Rectal smooth muscle tissue (tissue), 1 donor: ENCODE measurements around the gene STX8.

Experiments
- H3K27ac ChIP-seq: one replicate; pipeline ENCODE4 v1.7.0; 2013; ENCODE audit warnings: low read depth, low read length, inconsistent platforms
- H3K27me3 ChIP-seq: one replicate; pipeline ENCODE4 v1.7.0; 2013; ENCODE audit warnings: low read length; ENCODE audit not compliant: control insufficient read depth, insufficient read depth
- H3K36me3 ChIP-seq: one replicate; pipeline ENCODE4 v1.7.0; 2013; ENCODE audit warnings: low read length; ENCODE audit not compliant: control insufficient read depth, insufficient read depth
- H3K4me1 ChIP-seq: one replicate; pipeline ENCODE4 v1.7.0; 2013; ENCODE audit warnings: low read length; ENCODE audit not compliant: control insufficient read depth, insufficient read depth
- H3K4me3 ChIP-seq: one replicate; pipeline ENCODE4 v1.7.0; 2013; ENCODE audit warnings: low read length
- H3K9ac ChIP-seq: one replicate; pipeline ENCODE4 v1.7.0; 2013; ENCODE audit warnings: low read length

The STX8 gene

DNA sequence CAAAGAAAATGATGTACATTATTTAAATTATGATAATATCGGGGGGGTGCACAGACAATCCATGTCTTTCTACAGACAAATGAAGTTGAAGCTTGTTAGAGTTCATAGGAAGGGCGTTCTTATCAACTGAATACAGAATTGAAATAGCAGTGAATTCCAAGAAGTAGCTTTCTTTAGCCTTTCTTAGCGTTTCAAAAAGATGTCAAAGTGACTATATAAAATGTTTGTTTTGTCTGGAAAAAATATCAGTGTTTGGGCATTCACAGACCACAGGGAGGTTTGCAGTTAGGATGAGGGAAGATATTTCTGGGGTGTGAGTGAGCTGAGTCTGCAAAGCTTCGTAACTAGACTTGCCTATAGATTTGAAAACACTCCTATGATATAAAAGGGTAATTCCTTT, 55.0 kb downstream of the STX8 start:
- Histone ChIP-seq H3K4me1 (peaks cover 3% of the 10 kb centered on the region), H3K27ac (no peak overlapping the region), H3K27me3 (no peaks in the 10 kb centered on the region), H3K4me3 (no peak overlapping the region), H3K9ac (no peak overlapping the region), H3K36me3 (no peaks in the 10 kb centered on the region)

DNA sequence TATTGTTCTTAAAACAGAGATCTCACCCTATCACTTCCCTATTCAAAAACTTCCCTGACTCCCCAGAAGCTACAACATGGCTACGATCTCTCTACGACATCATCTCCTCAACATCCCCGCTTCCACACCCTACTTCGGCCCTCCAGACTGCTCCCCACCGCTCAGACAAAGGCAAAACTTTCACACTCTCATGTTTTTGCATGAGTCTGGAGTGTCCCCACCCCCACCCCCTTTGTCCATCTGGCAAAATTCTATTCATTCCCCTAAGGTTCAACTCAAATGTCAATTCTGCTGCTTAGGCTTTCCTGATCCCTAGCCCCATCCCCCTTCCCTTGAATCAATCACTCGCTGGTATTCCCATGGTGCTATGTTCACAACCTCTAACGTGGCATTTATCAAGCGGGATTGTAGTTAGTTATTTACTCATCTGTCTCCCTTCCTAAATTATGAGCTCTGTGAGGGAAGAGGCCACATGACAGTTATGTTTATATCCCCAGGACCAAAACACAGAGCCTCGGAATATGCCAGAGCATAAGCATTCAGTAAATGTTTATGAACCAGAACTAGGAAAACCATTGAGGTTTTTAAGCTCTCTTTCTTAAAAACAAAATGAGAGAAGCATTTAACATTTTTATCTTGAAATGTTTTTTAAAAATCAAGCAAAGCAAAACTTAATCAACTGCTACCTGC, 55.9 kb downstream of the STX8 start:
- no peaks in the 10 kb centered on the region for H3K27me3 ChIP-seq
- H3K9ac ChIP-seq = no peak overlapping the region
- H3K4me1 ChIP-seq = peaks cover 3% of the 10 kb centered on the region
- no peaks in the 10 kb centered on the region for H3K36me3 ChIP-seq
- no peak overlapping the region for H3K27ac ChIP-seq
- no peak overlapping the region for H3K4me3 ChIP-seq

DNA sequence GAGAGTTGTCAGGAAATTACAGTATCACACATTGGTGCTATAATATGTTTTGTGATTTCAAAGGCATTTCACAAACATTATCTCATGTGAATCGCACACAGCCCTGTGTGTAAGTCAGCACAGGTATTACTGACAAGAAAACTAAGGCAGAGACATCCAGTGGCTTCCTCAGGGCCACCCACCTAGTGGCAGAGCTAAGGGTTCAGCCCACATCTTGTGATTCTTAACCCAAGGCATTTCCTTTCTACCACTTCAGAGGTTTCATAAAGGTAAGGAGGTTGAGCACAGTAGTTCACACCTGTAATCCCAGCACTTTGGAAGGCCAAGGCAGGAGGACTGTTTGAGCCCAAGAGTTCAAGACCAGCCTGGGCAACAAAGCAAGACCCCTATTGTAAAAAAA, 58.2 kb downstream of the STX8 start:
- H3K27me3 ChIP-seq = no peaks in the 10 kb centered on the region
- H3K4me3 ChIP-seq = no peak overlapping the region
- no peak overlapping the region for H3K9ac ChIP-seq
- peaks cover 3% of the 10 kb centered on the region for H3K4me1 ChIP-seq
- H3K27ac ChIP-seq = no peak overlapping the region
- H3K36me3 ChIP-seq = no peaks in the 10 kb centered on the region

- Histone ChIP-seq H3K27ac (no peak overlapping the region), H3K4me1 (no peaks in the 10 kb centered on the region), H3K36me3 (no peaks in the 10 kb centered on the region), H3K9ac (no peak overlapping the region), H3K4me3 (no peak overlapping the region), H3K27me3 (no peaks in the 10 kb centered on the region)
These were observed 62.4 kb downstream of the STX8 start for GRCh38 chr17:9513266-9513665.

GRCh38 chr17:9512323-9513168, 63.1 kb downstream of the STX8 start:
- Histone ChIP-seq H3K27me3 (no peaks in the 10 kb centered on the region), H3K27ac (no peak overlapping the region), H3K4me3 (no peak overlapping the region), H3K4me1 (no peaks in the 10 kb centered on the region), H3K36me3 (no peaks in the 10 kb centered on the region), H3K9ac (no peak overlapping the region)

DNA sequence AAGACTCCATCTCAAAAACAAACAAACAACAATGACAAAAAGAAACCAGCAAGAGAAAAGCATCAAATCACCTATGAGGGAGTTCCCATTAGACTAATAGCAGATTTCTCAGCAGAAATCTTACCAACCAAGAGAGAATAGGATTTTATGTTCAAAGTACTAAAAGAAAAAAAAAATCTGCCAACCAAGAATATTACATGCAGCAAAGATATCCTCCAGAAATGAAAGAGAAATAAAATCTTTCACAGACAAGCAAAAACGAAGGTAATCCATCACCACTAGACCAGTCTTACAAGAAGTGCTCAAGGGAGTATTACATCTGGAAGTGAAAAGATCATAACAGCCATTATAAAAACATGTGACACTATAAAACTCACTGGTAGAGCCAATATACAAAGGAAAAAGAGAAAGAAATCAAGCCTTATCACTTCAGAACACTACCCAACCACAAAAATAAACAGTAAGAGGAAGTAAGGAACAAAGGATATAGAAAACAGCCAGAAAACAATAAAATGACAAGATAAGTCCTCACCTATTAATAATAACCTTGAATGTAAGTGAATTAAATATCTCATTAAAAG, 66.3 kb downstream of the STX8 start:
- H3K4me1 ChIP-seq = no peaks in the 10 kb centered on the region
- H3K9ac ChIP-seq = no peak overlapping the region
- H3K36me3 ChIP-seq = no peaks in the 10 kb centered on the region

DNA sequence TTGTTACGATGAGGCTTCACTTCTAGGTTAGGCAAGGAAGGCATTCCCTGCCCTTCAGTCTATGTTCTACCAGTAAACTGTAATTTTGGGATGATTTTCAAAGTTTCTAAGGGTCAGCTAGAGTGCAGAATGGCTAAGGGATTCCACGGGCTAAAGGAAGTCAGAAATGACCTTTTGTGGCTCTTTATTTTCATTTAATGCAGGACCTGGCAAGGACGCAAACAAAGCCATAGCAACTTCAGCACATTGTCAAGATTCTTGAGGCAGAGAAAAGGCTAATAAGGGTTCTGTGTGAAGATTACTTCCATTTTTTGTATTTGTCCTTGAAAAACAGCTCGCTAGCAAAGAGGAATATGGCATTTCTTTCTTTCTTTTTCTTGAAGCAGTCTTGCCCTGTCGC, 76.6 kb downstream of the STX8 start:
- Histone ChIP-seq H3K36me3 (no peaks in the 10 kb centered on the region), H3K4me3 (no peak overlapping the region), H3K9ac (no peak overlapping the region), H3K4me1 (no peaks in the 10 kb centered on the region), H3K27ac (no peak overlapping the region), H3K27me3 (no peaks in the 10 kb centered on the region)

More for the DNA sequence above, 66.3 kb downstream of the STX8 start:
- H3K27ac ChIP-seq = no peak overlapping the region
- H3K27me3 ChIP-seq = no peaks in the 10 kb centered on the region
- H3K4me3 ChIP-seq = no peak overlapping the region

- Histone ChIP-seq H3K4me1 (no peaks in the 10 kb centered on the region), H3K4me3 (no peak overlapping the region), H3K36me3 (no peaks in the 10 kb centered on the region), H3K9ac (no peak overlapping the region), H3K27me3 (no peaks in the 10 kb centered on the region), H3K27ac (no peak overlapping the region)
These were observed 77.1 kb downstream of the STX8 start for GRCh38 chr17:9498490-9498889.

DNA sequence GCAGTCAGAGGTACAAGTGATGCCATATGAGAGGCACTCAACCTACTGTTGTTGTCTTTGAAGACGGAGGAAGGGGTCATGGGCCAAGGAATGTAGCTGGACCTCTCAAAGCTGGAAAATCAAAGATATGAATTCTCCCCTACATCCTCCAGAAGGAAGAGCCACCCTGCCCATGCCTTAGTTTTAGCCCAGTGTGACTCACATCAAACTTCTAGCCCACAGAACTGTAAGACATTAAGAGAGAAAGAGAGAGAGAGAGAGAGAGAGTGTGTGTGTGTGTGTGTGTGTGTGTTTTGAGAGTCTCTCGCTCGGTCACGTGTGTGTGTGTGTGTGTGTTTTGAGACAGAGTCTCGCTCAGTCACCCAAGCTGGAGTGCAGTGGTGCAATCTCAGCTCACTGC, 87.1 kb downstream of the STX8 start:
- Histone ChIP-seq H3K4me1 (no peaks in the 10 kb centered on the region), H3K27me3 (no peaks in the 10 kb centered on the region), H3K9ac (no peak overlapping the region), H3K36me3 (no peaks in the 10 kb centered on the region), H3K27ac (no peak overlapping the region), H3K4me3 (no peak overlapping the region)

GRCh38 chr17:9487406-9487805, 88.2 kb downstream of the STX8 start:
- no peaks in the 10 kb centered on the region for H3K27me3 ChIP-seq
- H3K4me3 ChIP-seq = no peak overlapping the region
- no peaks in the 10 kb centered on the region for H3K36me3 ChIP-seq
- H3K9ac ChIP-seq = no peak overlapping the region
- no peak overlapping the region for H3K27ac ChIP-seq
- no peaks in the 10 kb centered on the region for H3K4me1 ChIP-seq

GRCh38 chr17:9484789-9485188, 90.8 kb downstream of the STX8 start:
- Histone ChIP-seq H3K9ac (no peak overlapping the region), H3K27ac (no peak overlapping the region), H3K36me3 (no peaks in the 10 kb centered on the region), H3K4me3 (no peak overlapping the region), H3K27me3 (no peaks in the 10 kb centered on the region), H3K4me1 (no peaks in the 10 kb centered on the region)

DNA sequence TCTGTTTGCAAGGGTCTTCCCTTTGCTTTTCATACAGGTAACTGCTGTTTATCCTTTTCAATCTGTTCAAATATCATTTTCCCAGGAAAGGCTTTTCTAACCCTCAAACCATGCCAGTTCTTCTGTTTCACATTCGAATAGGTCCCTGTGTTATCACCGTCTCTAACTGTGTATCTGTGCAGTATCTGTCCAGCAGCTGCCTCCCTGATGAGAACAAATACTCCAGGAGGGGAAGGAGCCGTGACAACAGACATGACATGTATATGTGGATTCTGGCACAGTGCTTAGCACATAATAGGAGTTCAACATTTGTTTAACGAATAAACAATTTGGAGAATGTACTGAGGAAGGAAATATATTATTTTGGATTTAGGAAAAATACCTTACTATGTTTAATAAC, 95.7 kb downstream of the STX8 start:
- H3K4me3 ChIP-seq = no peak overlapping the region
- H3K4me1 ChIP-seq = no peaks in the 10 kb centered on the region
- H3K27me3 ChIP-seq = no peaks in the 10 kb centered on the region
- no peak overlapping the region for H3K9ac ChIP-seq
- H3K27ac ChIP-seq = no peak overlapping the region
- H3K36me3 ChIP-seq = no peaks in the 10 kb centered on the region
